HG03025 (cell line): ENCODE results near the gene GRID2.

ENCODE experiments used
- ATAC-seq: cut with Tn5 transposase; IDR thresholded peaks from one replicate; pipeline ENCODE4 v1.9.1; 2021; ENCODE audit warnings: mild to moderate bottlenecking, moderate library complexity; ENCODE audit not compliant: unreplicated experiment, low FRiP score

Gene GRID2

DNA sequence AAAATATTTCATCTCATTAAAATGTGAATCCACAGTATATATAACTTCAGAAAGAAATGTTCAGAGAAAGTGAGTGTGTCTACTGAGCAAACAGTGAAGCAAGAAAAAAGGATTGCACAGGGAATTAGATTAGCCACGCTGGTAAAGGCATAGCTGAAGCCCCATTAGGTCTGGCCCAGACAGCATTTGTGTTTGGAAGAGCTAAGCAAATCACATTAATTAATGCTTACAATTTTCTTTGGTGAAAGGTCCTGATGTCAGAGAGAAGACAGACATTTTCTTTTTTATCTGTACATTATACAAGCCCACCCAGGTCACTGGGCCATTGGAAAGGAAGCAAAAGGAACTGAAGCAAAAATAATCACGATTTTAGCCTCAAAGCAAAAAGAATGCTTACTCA is 354.6 kb downstream of the GRID2 start:
- ATAC-seq: no peak

DNA sequence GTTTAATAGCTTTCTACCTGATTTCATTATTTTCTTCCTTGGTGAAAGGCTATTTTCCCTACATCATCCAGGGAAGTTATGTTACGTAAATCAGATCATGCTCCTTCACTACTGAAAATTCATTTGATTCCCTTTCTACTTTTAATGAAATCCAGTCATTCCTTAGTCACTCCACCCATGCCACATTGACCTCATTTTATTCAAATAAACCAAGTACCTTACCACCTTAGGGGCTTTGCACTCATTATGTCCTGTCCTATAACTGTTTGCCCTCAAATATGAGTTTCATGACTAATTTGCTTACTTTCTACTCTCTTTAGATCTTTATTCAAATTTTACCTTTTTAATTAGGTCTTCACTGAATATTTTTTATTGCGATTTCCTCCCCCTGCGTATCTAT is 374.0 kb downstream of the GRID2 start:
- ATAC-seq: no peak

DNA sequence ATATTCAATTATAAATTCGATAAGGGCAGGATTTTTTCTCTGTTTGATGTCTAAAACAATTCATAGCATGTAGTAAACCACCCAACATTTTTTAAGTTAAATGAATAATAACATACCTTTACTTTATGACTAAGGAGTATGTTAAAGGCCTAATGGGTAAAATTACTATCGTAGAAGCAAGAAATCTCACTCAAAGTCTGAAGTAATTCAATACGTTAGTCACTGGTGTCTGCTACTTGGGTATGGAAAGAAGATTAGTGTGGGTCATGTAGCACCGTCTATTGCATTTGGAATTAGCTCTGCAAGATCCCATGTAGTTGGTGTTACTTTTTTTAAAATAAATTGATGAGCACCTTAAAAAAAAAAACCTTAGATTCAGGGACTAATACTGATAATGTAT is 374.5 kb downstream of the GRID2 start:
- no peak for ATAC-seq

DNA sequence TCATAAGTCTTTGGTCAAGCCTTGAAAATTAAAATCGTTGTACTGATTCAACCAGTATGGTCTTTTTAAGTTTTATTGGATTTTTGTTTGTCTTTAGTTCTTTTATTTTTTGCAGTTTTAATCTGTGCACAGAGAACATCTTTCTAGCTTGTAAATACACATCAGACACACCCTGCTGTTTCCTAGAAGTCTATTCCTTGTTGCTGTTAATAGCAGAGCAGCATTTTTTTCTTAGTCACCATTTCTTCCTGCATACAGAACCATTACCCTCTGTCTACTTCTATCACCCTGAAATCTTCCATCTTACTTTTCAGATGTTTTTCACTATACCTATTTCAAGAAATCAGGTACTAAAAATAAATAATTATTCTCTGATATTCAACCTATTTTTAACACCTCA is 375.4 kb downstream of the GRID2 start:
- no peak for ATAC-seq

DNA sequence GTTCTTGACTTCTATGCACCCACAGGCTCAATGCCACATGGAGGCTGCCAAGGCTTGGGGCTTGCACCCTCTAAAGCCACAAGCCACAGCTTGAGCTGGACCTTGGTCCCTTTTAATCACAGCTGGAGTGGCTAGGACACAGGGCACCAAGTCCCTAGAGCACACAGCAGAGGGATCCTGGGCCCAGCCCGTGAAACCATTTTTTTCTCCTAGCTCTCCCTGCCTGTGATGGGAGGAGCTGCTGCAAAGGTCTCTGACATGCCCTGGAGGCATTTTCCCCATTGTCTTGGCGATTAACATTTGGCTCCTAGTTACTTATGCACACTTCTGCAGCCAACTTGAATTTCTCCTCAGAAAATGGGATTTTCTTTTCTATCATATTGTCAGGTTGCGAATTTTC is 410.9 kb downstream of the GRID2 start:
- no peak for ATAC-seq

DNA sequence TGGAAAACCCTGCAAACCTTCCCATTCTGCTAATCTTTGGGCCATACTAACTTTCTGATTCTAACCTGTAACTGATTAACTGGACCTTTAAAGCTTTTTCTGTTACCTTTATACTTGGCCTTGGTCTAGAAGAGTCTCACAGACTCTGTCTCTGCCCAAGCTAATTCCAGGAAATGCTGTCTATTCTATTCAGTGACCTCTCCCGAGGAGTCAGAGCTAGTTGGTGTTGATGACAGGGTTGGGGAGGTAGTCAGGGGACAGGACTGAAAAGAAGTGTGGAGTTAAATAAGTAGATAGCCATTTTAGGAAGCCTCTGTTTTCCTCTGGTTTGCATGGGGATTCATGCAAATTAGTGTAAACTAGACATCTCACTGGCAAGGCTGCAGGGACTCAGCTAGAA is 429.5 kb downstream of the GRID2 start:
- ATAC-seq: no peak

DNA sequence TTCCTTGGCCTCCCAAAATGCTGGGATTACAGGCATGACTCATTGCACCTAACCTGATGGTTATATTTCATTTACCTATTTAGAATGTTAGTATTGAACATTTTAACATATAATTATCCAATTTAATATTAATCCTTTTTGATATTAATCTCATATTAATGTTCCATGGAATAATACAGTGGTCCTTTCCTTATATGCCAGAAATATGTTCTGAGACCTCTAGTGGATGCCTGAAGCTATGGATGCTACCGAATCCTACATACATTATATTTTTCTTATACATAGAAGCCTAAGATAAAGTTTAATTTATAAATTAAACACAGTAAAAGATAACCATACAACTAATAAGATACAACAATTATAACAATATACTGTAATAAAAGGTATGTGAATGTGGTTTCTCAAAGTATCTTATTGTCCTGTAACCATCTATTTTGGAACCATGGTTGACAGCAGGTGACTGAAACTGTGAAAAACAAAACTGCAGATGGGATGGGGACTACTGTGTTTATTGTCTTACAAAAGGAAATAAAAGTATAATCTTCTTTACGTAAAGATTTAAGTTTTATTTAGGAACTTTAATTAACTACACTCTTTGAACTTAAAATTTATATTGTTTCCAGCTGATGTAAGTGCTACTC is 431.4 kb downstream of the GRID2 start:
- ATAC-seq: no peak

DNA sequence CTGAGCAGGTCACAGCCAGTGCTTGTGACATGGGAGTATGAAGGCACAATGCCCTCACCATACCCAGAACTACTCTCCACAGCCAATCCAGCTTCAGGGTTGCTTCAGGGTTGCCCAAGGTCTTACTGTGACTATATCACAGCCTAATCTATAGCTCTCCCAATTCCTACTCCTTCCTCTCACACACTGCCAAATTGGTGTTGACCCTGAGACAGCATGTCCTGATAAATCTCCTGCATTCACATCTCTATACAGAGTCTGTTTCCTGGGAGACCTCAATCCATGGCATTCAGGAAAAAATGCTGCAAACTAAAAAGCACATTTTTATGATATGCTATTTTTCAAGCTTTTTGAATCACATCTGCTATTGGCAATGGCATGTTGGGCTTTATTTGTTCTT is 456.7 kb downstream of the GRID2 start:
- ATAC-seq: no peak

DNA sequence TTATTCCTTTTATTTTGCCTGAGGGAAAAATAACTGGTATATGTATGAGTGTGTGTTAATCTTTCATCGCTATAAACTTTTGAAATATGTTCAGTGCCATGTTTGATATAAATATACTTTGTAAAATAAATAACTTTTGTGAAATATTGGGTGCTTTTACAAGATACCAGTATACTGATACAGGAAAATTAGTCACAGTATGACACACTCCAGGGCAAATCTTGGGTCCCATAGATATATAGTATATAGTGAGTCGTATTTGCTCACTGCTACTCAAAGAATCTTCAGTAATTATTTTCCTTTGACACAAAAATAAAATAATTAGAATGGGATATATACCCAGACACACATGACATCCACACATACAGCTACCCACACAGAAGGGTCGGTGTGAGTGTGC is 472.3 kb downstream of the GRID2 start:
- ATAC-seq: no peak

DNA sequence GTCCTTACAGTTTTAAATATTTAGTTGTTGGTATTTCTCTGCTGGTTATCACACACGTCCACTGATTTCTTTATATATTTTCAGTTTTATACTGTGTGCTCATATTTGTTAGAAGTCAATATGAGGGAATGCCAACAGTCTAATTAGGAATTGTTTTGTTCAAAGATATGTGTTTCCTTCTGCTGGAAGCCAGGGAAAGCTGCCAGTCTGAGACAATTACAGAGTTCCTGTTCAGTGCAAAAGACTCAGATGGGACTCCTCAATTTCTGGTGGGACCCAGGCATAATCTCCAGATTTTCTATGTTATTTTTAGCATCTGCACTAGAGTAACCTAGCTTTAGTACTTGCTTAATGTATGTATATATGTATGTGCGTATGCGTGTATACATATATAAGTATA is 486.0 kb downstream of the GRID2 start:
- no peak for ATAC-seq

DNA sequence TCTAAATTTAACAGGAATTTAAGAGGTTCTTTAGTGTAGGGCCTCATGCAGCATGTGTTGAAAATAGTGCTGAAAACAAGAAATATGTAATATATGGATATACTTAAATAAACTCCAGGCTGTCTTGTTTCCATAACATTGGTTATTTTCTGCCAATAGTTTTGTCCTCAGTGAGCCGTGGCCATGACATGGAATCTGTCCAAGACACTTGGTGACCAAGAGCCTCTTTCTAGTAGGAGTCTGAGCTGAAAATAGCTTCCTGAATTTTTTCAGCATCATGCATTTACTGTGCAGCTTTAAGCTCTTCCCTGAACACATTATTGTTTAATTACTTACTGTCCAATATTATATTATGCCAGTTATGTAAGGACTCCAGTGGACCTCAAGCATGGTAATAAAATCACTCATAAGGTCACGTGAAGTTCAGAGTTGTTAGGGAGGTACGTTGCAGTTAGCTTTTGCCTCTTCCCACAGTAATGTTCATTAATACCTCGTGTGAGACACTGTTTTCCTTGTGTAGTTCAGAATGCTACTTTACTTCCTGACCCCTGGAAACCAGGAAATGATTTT is 488.2 kb downstream of the GRID2 start:
- ATAC-seq: no peak

DNA sequence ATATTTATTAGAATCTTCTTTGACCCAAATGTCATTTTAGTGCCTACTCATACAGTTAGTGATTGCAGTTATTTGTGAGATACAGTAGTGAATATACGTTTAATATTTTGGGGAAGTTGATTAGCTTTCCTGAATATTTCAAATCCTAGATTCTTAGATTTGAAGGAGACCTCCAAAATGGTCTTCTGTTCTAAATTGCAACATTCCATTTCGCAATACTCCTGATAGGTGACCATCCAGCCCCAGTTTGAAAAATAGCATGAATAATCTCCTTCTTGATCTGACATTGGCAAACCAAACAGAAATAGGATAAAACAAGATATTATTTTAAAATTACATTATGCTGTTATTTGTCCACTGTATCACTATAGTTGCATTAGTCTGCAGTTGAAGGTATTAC is 505.6 kb downstream of the GRID2 start:
- no peak for ATAC-seq

DNA sequence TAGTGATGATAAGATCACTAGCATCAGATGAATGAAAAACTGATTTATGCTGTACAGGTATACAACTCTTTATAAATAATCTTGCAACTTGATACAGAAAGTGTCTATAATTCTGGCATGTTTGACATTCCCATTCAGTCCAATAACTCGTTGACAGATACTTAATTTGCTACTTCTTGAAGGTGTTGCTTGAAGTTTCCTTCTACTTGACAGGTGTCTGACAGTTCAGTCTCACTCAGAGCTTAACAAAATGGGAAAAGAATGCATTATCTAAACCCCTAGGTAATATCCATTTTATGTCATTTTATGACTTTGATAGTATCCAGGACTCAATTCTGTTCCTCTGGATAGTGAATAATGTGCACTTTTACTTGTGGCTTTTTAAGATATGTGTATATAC is 508.9 kb downstream of the GRID2 start:
- no peak for ATAC-seq

DNA sequence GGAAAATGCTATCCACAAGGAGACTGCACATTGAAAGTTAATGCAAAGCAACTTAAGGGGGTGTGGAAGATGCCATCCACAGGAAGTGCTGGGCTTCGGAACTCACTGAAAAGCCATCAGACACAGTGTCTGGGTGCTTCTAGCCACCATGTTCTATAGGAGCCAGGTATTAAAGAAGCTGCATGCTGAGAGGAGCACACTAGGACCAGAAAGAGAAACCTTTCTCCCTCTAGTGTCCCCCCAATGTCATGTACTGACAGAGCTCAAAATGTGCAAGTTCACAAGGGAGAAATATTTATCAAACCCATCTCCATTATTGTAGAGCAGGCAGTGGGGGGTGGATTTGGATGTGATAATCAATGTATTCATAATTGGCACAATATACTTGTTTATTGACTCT is 510.9 kb downstream of the GRID2 start:
- ATAC-seq: no peak

DNA sequence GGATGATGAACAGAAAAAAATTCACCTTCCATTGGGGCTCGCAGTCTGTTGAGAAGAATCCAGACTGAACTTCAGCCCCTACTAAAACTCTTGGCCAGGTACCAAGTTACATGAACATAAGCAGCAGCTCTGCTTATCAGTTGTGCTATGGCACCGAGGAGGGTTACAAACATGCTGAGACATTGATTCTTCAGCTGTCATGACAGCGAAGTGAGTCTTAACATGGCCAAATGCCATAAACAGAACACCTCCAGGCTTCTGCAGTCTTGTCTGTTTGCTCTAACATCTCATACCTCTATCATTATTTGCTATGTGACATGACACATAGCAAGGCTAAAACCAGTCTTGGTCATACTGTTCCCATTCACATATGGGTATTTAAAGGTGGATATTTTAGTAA is 521.5 kb downstream of the GRID2 start:
- ATAC-seq: no peak

DNA sequence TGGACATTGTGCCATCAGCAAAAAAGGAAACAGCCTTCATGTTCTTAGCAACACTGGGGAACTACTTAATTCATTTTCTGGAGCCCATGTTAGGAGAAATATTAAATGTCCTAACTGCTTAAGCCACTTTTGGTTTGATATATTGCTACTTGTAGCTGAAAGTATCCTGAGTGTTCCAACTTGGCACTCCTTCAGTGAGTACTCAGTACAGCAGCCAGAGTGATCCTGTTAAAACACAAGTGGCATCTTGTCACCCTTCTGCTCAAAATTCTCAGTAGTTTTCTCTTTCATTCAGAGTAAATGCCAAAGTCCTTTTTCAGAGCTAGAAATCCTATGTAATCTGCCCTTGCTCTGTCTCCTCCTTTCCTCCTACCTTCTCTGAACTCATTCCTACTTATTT is 522.0 kb downstream of the GRID2 start:
- no peak for ATAC-seq

DNA sequence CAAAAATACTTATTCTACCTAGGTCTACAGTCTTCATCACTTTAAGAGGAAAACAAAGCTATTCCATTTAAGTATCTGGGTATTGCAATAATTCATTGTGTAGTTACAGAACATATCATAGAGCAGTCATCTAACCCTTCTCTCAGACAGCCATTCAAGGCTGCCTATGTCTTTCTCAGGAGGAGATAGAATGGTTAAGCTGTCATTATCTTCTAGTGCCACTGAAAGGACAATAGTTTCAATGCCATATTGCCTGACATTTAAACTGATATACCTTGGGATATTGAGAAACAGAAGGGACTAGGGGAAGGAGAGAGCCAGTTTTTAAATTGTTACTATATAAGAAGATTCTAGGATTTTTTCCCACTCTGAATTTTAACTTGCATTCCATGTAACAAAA is 527.0 kb downstream of the GRID2 start:
- ATAC-seq: no peak

DNA sequence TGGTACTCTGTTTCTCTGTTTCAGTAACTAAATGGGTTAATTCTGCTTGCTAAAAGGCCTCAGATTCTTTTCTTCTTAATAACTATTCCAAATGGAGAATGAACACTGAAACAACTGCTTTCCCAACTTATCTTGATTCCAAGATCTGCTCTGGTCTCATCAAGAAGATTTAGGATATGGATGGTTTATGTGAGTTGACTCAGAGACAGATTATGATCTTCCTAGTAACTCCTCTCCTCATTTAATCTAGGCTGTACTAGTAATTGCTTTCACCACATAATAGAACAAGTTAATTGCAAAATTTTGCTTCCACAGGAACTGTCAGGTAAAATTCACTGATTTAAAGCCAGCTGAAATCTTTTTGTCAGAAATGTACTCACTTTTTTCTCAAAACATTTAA is 537.1 kb downstream of the GRID2 start:
- no peak for ATAC-seq

DNA sequence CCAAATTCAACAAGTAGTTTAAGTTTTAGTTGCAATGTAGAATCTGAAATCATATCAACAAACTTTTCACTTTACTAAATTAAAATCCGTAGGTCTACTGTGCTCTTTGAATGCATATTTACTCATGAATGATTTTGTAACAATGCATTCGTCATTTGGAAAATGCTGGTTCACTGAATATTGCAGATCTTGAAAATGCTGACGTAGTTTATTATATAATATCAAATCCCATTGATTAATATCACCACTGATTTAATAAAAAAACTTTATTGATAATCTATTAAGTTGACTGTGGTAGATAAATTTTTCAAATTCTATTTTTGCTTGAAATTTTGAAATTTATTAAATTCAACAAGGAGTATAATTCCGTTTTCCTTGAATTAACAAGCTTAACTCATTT is 540.0 kb downstream of the GRID2 start:
- no peak for ATAC-seq

DNA sequence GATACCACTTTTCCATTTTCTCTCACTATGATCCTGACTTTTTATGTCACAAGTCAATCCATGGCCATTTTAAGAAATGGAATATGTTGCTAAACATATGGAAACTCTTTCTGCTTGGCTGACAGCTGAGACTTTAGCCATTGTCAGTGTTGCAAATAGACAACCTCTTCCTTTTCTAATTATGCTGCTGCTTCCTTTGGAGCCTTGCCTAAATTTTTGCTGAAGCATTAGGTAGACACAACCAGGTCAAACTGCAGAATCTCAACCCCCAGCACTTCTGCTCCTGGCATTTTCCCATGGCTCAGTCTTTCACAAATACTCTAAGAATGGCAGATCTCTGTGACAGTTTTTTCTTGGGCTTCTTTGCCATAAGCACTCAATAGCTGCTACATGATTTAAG is 543.3 kb downstream of the GRID2 start:
- ATAC-seq: no peak

DNA sequence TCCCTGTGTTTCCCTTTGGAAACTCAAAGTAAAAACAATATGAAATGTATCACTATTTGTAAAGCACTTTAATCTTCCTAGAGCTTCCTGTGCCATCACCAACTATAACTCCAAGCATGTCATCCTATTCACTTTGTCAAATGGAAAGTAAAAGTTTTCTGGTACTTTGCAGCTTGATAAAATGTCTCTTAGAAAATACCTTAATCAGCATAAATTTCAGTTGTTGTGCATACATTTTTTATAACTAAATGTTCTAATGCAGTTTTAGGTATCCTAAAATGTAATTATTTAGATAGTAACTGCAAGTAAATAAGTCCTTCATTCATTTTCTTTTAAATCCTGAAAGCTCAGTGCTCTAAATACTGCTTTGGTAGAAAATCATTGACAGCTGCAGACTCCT is 558.7 kb downstream of the GRID2 start:
- ATAC-seq: no peak

DNA sequence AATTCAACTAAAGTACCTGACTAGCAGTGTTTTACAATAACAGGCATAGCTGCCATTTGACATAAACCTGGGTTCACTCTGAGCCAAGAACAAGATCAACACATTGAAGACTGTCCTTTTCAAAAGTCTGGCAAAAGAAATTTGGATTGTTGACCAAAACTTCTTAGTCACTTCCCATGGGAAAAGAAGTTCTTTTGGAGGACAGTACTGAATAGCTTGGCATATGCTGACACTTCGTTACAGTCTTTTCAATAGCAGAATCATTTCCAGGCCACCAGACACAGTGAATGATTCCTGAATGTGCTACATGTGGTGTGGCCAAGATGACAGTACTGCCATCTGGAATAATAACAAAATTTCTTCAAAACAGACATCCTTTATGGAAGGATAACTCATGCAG is 560.3 kb downstream of the GRID2 start:
- no peak for ATAC-seq

DNA sequence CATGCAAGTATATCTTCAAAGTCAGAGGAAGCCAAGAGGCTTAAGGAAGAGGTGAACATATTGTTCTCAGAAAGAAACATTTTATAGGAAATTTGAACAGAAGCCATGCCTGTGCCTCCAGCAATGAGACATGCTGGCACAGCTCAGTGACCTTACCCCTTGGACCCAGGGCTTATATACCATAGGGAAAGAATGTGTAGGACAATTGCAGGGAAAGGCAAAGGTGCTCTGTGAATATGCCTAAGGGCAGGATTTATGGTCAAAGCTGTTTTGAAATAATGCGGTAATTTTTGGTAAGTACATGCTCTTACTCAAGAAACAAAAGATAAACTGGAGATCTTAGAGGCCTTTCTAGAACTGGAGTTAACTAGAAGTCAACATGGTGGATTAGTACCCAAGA is 568.8 kb downstream of the GRID2 start:
- no peak for ATAC-seq
